Measurements from ENCODE around the gene PARM1.
"Not testable (repeated sequence)": the region's sequence is repeated elsewhere in the genome, so short reads cannot be mapped to it uniquely, and the experiment has no call there.

The PARM1 gene

GRCh38 chr4:74994436-74994835, 61.5 kb downstream of the PARM1 start:
- not testable (repeated sequence) for DNase-seq

GRCh38 chr4:74996996-74997395, 64.1 kb downstream of the PARM1 start:
- no peak for DNase-seq

DNA sequence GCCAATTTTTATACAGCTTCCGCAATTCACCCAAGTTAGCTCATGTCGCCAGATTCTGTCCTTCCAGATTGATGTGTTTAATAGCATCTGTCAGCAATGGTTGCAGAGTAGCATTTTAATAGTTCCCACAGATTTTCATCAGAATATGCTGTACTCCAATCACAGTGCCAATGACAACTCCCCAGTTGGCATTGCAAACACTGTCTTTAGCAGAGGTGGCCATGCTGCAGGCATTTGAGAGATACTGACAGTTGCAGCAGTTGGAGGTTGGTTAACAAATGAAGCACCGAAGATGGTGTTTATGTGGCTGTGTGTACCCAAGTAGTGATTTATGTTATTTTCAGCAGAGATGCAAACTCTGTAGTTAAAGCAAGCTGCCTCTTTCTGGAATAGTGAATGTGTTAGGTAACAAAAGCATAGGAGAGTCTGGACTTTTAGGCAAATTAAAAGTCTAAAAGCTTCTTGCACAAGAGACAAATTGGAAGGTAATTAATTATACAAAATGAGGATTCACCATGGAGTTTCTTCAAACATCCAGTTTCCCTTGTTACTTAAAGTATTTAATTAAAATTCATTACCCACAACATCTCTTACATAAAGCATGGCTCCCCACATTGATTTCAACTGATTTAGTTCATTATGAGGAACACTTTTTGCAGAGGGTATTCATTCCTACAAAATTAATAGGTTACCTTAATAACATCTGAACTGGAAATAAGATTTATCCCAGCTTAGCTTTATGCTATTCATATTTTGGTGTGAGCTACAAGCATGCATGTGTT, 65.2 kb downstream of the PARM1 start:
- no peak for DNase-seq

DNA sequence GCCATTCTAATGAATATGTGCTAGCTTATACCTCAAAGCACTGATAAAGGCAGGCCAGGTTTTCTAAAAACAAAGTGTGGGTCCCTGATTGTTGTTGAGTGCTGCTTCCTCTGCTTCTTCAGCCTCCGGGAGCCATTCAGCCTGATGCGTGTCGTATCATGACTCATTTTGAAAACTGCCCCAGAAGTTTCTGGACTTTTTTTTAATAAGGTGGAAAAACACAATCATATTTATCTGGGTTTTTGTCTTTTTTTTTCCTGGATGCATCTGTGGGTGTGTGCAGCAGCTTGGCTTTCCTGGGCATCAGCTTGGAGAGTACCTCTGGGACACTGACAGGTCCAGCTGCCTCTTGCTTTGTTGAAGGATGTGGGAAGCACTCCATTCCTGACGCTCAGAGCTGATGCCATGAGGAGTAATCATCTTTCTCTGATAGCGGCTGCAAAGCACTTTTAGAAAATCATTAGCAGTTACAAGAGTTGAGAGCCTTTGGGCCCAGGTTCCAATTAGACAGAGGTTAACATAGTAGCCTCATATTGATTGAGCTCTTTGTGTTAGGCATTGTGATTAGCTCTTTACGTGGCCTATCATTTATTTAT, 66.9 kb downstream of the PARM1 start:
- no peak for DNase-seq

- DNase-seq, result no peak
Observed at GRCh38 chr4:75001871-75002270, 69.0 kb downstream of the PARM1 start.

GRCh38 chr4:75002381-75002780, 69.5 kb downstream of the PARM1 start:
- DNase-seq, result no peak

DNA sequence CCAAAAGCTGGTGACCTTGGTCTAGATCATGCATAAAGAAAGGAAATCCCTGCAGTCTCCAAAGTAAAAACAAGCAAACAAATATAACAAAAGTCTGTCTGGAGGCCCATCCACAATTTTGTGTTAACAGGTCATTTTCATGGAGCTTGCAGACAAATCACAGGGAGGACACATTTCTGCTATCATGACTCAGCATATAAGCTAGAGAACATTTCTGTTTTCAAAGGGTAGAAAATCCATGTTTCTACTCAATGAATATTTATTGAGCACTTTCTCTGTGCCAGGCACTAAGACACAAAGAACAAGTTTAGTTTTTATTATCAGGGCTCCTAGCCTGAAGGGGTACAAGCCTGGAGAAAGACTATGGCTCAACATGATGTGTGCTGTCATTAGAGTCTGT, 71.1 kb downstream of the PARM1 start:
- DNase-seq, result no peak

GRCh38 chr4:75004755-75005668, 72.1 kb downstream of the PARM1 start:
- no peak for DNase-seq

DNA sequence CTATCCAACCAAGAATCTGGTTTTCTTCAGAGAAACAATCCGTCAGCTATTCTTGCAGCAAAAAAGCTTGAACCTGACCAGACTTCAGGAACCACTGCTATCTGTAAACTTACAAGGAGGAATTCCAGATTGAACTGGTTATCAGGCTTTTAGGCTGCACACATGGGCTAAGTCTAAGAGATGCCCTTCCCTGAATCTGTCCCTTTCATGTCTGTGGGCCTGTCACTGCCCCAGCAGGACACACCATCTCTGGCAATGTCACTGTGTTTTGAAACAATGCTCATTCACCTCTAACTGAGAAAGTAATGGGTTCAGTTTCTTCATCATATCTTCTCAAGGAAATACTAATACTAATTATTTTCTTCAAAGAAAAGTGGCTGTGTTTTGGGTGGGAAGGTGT, 72.8 kb downstream of the PARM1 start:
- DNase-seq, result no peak

GRCh38 chr4:75007891-75008290, 75.0 kb downstream of the PARM1 start:
- no peak for DNase-seq

DNA sequence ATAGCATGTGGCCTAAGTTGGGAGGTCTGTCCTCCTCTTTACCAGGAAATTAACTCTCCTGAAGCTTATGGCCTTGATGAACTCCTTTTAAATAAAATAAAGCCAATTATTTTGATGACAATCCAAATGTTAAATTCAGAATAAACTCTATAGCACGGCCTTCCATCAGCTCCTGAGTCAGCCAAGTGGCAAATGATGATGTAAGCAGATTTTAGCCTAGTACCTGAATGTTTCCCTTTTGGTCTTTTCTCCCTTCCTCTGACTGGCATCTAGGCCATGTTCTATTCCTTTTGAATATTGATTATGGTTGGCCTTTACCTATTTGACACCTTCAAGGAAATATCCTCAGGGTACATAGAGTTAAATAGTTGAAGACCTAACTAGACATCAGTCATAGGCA, 76.2 kb downstream of the PARM1 start:
- no peak for DNase-seq

GRCh38 chr4:75011131-75011795, 78.3 kb downstream of the PARM1 start:
- DNase-seq, result no peak

DNA sequence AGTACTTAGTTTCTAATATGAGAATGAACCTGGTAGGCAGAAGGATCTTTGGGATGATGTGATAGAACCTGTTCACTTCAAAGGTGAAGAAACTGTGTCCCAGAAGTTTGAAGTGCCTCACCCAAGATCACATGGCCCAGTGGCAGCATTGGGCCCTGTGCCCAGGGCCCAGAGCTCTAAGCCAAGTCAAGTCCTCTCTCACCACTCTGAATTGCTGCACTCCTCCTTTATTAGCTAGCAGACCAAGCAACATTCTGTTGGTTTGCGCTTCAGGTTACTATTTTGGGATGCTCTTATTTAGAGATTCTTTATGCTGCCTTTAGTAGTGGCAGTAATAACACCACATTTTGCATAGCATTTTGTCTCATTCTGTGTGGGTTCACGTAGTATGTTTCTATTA, 82.7 kb downstream of the PARM1 start:
- no peak for DNase-seq

DNA sequence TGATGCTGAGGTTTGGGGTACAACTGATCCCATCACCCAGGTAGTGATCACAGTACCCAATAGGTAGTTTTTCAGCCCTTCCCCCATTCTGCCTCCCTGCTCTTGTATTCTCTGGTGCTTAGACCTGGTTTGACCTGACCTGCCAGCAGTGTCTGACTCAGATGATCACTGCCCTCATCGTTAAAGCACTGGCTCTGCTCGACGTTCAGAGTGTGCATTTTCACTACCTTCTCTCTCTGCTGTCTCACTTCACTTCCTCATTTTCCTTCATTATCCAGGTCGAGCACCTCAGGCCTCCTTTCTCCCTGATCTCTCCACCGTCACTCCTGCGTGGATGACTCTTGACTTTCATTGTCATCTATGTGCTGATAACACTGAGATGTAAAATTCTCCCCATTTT, 83.6 kb downstream of the PARM1 start:
- DNase-seq, result no peak

GRCh38 chr4:75018811-75019479, 86.0 kb downstream of the PARM1 start:
- no peak for DNase-seq

DNA sequence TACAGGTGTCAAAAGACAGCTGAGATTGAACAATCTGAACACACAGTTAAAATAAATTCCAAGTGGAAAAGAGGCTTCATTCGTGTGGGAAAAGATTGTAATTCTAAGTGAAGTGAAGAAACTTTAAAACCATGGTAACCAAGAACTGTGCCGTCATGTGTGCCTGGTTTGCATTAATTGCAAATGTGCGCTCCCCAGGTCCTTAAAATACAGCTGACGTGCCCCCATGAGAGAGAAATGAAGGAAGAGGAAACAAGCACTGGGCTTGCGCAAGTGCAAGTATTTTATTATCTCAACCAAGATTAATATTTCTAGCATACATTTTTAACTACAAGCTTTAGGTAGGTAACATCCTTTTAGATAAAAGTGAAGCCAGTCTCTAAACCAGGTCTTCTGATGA, 92.5 kb downstream of the PARM1 start:
- peak; percentile 7 for DNase-seq

GRCh38 chr4:75028196-75028854, 95.4 kb downstream of the PARM1 start:
- no peak for DNase-seq

- no peak for DNase-seq
Observed at GRCh38 chr4:75030028-75030427, 97.1 kb downstream of the PARM1 start.

DNA sequence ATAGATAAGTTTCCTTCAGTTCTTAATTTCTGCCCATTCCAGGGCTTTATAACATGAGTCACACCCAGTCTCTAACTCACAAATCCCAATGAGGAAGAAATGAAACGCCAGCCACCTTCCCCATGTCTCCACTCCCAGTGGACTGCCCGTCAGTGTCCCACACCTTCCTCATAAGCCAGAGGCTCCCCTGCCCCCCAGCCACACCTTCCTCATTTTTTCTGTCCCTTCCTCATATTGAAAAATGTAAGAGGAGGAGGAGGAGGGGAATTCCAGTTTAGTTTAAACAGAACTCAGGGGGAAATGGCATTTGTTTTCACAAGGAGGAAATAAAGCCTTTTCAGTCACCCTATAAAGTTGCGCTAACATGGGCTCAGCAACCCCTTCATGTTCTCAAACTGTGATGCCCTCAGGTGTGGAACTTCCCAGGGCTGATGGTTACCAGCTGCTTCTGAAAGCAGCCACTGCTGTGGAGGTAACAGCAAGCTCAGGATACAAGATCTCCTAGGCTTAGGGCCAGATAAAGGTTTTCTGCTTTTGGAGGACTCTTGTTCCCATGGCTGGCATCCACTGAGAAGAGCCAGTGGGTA, 97.8 kb downstream of the PARM1 start:
- peak; percentile 66 for DNase-seq

- DNase-seq, result peak; percentile 5
Observed at GRCh38 chr4:75031775-75032174, 98.9 kb downstream of the PARM1 start.

- DNase-seq, result no peak
Observed at GRCh38 chr4:75034523-75034922, 101.6 kb downstream of the PARM1 start.

- DNase-seq, result no peak
Observed at GRCh38 chr4:75035321-75035720, 102.4 kb downstream of the PARM1 start.
